GM12801 (cell line): Measurements from ENCODE around the gene ADCK1.

Source experiments
- CTCF ChIP-seq: IDR thresholded peaks from one replicate; pipeline ENCODE4 v1.5.1; 2011; ENCODE audit warnings: control low read depth; ENCODE audit not compliant: insufficient read length; ENCODE audit errors: extremely low read depth

ADCK1 gene

DNA sequence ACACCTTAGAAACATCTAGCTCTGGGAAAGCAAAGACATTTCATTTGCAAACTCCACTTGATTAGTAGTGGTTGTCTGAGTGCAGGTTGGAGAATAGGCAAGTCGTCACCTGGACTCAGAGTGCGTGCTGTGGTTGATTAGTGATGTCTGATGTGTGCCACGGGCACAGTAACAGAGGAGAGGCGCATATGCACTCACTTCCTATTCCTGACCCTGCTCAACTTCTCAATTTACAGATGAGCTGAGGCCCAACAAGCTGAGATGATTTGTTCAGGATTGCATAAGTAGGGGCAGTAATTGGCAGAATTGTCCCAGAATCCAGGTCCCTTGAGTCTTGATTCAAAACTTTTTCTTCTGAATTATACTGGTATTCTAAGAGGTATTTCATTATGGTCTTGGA, 44.9 kb downstream of the ADCK1 start:
- TF ChIP-seq CTCF, result no peak

DNA sequence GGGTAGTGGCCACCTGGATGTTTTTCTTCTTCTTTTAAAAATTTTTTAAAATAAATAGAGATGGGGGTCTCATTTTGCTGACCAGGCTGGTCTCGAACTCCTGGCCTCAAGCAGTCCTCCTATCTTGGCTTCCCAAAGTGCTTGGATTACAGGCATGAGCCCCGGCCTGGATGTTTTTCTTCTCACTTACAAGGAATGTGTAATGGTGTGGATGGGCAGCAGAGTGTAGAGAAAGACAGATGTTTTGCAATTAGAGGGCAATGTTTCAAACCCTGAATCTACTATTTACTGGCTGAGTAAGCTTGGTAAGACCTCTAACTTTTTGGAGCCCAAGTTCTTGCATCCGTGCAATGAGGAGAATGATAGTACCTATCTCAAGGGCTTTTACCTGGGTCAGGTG, 48.1 kb downstream of the ADCK1 start:
- no peak for TF ChIP-seq CTCF

DNA sequence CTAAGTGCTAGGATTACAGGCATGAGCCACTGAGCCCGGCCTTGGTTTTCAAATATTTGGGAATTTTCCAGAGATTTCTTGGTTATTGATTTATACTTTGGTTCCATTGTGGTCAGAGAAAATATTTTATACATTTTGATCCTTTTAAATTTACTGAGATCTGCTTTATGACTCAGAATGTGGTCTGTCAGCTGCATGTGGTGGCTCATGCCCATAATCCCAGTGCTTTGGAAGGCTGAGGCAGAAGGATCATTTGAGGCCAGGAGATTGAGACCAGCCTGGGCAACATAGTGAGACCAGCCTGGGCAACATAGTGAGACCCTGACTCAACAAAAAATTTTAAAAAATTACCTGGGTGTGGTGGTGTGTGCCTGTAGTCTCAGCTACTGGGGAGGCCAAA, 49.8 kb downstream of the ADCK1 start:
- TF ChIP-seq CTCF, result no peak

DNA sequence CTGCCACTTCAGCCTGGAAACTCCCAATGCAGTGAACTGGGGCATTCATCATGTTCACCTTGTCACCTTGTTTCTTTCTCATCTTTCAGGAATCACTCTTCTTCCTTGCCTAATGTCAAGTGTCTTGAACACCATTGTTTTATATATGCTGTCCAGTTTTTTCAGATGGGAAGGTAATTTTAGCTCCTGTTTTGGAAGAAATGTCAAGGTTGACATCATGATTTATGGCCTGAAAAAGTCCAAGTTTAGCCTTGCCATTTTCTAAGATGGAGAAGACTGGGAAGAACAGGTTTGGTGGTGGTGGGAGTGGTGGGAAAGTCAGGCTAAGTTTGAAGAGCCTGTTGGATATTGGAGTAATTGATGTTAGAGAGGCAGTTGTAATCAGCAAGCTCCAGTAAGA, 54.0 kb downstream of the ADCK1 start:
- TF ChIP-seq CTCF, result no peak

- no peak for TF ChIP-seq CTCF
Observed at GRCh38 chr14:77856941-77857340, 57.0 kb downstream of the ADCK1 start.

- TF ChIP-seq CTCF, result no peak
Observed at GRCh38 chr14:77859934-77860570, 60.1 kb downstream of the ADCK1 start.

- no peak for TF ChIP-seq CTCF
Observed at GRCh38 chr14:77861201-77861600, 61.3 kb downstream of the ADCK1 start.
